Measurements from ENCODE around the gene CBFA2T3.

Gene CBFA2T3

GRCh38 chr16:88970050-88970449 is 7.0 kb downstream of the CBFA2T3 start:
- no peak overlapping the region for H3K27ac ChIP-seq (ENCODE audit: low read length)
- H3K27me3 ChIP-seq (ENCODE audit: insufficient read depth, low read length), result no peaks in the 10 kb centered on the region
- H3K36me3 ChIP-seq (ENCODE audit: insufficient read depth, low read depth, low read length), result no peaks in the 10 kb centered on the region
- no peak overlapping the region for H3K9ac ChIP-seq (ENCODE audit: low read depth, low read length)
- no peaks in the 10 kb centered on the region for H3K4me1 ChIP-seq (ENCODE audit: insufficient read depth, low read length)
- no peak overlapping the region for H3K4me3 ChIP-seq (ENCODE audit: low read length)
- no peaks in the 10 kb centered on the region for H3K9me3 ChIP-seq (ENCODE audit: insufficient read depth, low read depth, low read length)

DNA sequence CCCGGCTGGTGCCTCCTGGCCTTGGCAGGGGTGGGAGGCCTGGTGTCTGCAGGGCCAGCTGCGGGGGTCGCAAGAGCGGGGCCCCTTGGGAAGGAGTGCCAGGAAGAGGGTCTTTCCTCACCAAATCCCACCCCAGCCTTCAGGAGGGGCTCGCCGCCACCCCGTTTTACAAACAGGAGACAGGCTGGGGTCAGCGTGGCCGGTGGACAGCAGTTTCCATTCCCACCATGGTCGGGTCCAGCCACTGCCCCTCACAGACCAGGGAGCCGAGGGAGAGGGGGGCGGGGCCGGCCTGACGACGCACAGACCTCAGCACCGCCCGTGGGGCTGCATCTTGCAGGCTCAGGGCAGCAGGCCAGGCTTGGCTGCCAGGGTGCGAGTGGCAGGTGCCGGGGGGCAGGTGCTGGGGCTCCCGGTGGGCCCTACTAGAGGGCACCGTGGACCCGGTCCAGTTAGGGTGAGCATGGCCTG is 7.6 kb downstream of the CBFA2T3 start:
- no peak overlapping the region for H3K4me3 ChIP-seq (ENCODE audit: low read length)
- H3K4me1 ChIP-seq (ENCODE audit: insufficient read depth, low read length), result no peaks in the 10 kb centered on the region
- no peaks in the 10 kb centered on the region for H3K27me3 ChIP-seq (ENCODE audit: insufficient read depth, low read length)
- H3K9me3 ChIP-seq (ENCODE audit: insufficient read depth, low read depth, low read length), result no peaks in the 10 kb centered on the region
- no peak overlapping the region for H3K9ac ChIP-seq (ENCODE audit: low read depth, low read length)
- no peak overlapping the region for H3K27ac ChIP-seq (ENCODE audit: low read length)
- no peaks in the 10 kb centered on the region for H3K36me3 ChIP-seq (ENCODE audit: insufficient read depth, low read depth, low read length)

- Histone ChIP-seq H3K36me3 (ENCODE audit: insufficient read depth, low read depth, low read length) (no peaks in the 10 kb centered on the region), H3K27ac (ENCODE audit: low read length) (no peak overlapping the region), H3K9ac (ENCODE audit: low read depth, low read length) (no peak overlapping the region), H3K9me3 (ENCODE audit: insufficient read depth, low read depth, low read length) (no peaks in the 10 kb centered on the region), H3K4me1 (ENCODE audit: insufficient read depth, low read length) (no peaks in the 10 kb centered on the region), H3K4me3 (ENCODE audit: low read length) (no peak overlapping the region), H3K27me3 (ENCODE audit: insufficient read depth, low read length) (no peaks in the 10 kb centered on the region)
Observed at GRCh38 chr16:88968589-88969280, 8.3 kb downstream of the CBFA2T3 start.

- H3K9me3 ChIP-seq (ENCODE audit: insufficient read depth, low read depth, low read length), result no peaks in the 10 kb centered on the region
- H3K4me3 ChIP-seq (ENCODE audit: low read length), result no peak overlapping the region
- H3K27me3 ChIP-seq (ENCODE audit: insufficient read depth, low read length), result no peaks in the 10 kb centered on the region
- H3K4me1 ChIP-seq (ENCODE audit: insufficient read depth, low read length), result no peaks in the 10 kb centered on the region
- H3K27ac ChIP-seq (ENCODE audit: low read length), result no peak overlapping the region
- no peaks in the 10 kb centered on the region for H3K36me3 ChIP-seq (ENCODE audit: insufficient read depth, low read depth, low read length)
- H3K9ac ChIP-seq (ENCODE audit: low read depth, low read length), result no peak overlapping the region
Observed at GRCh38 chr16:88967830-88968588, 9.0 kb downstream of the CBFA2T3 start.

GRCh38 chr16:88966986-88967829 is 9.8 kb downstream of the CBFA2T3 start:
- no peaks in the 10 kb centered on the region for H3K27me3 ChIP-seq (ENCODE audit: insufficient read depth, low read length)
- no peak overlapping the region for H3K4me3 ChIP-seq (ENCODE audit: low read length)
- no peak overlapping the region for H3K9ac ChIP-seq (ENCODE audit: low read depth, low read length)

GRCh38 chr16:88965826-88966480 is 11.1 kb downstream of the CBFA2T3 start:
- Histone ChIP-seq H3K27ac (ENCODE audit: low read length) (no peak overlapping the region), H3K9ac (ENCODE audit: low read depth, low read length) (no peak overlapping the region), H3K4me3 (ENCODE audit: low read length) (no peak overlapping the region), H3K4me1 (ENCODE audit: insufficient read depth, low read length) (no peaks in the 10 kb centered on the region), H3K27me3 (ENCODE audit: insufficient read depth, low read length) (no peaks in the 10 kb centered on the region), H3K9me3 (ENCODE audit: insufficient read depth, low read depth, low read length) (no peaks in the 10 kb centered on the region), H3K36me3 (ENCODE audit: insufficient read depth, low read depth, low read length) (no peaks in the 10 kb centered on the region)

More at GRCh38 chr16:88966986-88967829, 9.8 kb downstream of the CBFA2T3 start:
- Histone ChIP-seq H3K36me3 (ENCODE audit: insufficient read depth, low read depth, low read length) (no peaks in the 10 kb centered on the region), H3K9me3 (ENCODE audit: insufficient read depth, low read depth, low read length) (no peaks in the 10 kb centered on the region), H3K4me1 (ENCODE audit: insufficient read depth, low read length) (no peaks in the 10 kb centered on the region), H3K27ac (ENCODE audit: low read length) (no peak overlapping the region)

GRCh38 chr16:88965411-88965810 is 11.6 kb downstream of the CBFA2T3 start:
- H3K4me1 ChIP-seq (ENCODE audit: insufficient read depth, low read length), result no peaks in the 10 kb centered on the region
- no peak overlapping the region for H3K27ac ChIP-seq (ENCODE audit: low read length)
- H3K27me3 ChIP-seq (ENCODE audit: insufficient read depth, low read length), result no peaks in the 10 kb centered on the region
- no peaks in the 10 kb centered on the region for H3K9me3 ChIP-seq (ENCODE audit: insufficient read depth, low read depth, low read length)
- no peaks in the 10 kb centered on the region for H3K36me3 ChIP-seq (ENCODE audit: insufficient read depth, low read depth, low read length)
- H3K4me3 ChIP-seq (ENCODE audit: low read length), result no peak overlapping the region
- no peak overlapping the region for H3K9ac ChIP-seq (ENCODE audit: low read depth, low read length)

DNA sequence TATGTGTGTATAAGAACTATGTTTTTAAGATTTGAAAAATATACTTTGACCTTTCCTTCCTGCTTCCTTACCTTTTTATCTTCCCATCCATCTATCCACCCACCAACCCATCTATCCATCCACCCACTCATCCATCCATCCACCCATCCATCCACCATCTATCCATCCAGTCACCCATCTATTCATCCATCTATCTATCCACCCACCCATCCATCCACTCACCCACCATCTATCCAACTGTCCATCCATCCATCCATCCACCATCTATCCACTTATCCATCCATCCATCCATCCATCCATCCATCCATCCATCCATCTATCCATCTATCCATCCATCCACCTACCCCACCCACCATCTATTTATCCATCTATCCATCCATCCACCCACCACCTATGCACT is 12.4 kb downstream of the CBFA2T3 start:
- H3K36me3 ChIP-seq (ENCODE audit: insufficient read depth, low read depth, low read length), result no peaks in the 10 kb centered on the region
- H3K9me3 ChIP-seq (ENCODE audit: insufficient read depth, low read depth, low read length), result no peaks in the 10 kb centered on the region
- H3K27ac ChIP-seq (ENCODE audit: low read length), result no peak overlapping the region
- H3K4me3 ChIP-seq (ENCODE audit: low read length), result no peak overlapping the region
- no peaks in the 10 kb centered on the region for H3K4me1 ChIP-seq (ENCODE audit: insufficient read depth, low read length)
- no peaks in the 10 kb centered on the region for H3K27me3 ChIP-seq (ENCODE audit: insufficient read depth, low read length)
- no peak overlapping the region for H3K9ac ChIP-seq (ENCODE audit: low read depth, low read length)

DNA sequence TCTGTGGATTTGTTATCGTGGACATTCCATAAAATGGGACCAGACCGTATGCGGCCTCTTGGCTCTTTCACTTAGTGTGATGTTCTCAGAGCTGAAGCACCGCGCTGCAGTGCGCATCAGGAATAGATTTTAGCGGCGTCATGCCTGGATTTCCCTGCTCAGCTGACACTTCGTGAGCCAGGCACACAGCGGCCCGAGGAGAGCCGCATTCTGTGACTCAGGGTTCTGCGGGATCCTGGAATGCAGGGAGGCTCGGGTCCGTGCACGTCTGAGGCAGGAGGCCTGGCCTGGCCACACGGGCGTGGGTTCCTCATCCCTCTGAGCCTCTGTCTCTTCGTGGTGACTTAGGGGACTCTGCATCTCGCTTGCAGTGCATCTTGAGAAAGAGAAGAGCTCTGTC is 13.4 kb downstream of the CBFA2T3 start:
- Histone ChIP-seq H3K4me3 (ENCODE audit: low read length) (no peak overlapping the region), H3K9me3 (ENCODE audit: insufficient read depth, low read depth, low read length) (no peaks in the 10 kb centered on the region), H3K4me1 (ENCODE audit: insufficient read depth, low read length) (no peaks in the 10 kb centered on the region), H3K27ac (ENCODE audit: low read length) (no peak overlapping the region), H3K36me3 (ENCODE audit: insufficient read depth, low read depth, low read length) (no peaks in the 10 kb centered on the region), H3K9ac (ENCODE audit: low read depth, low read length) (no peak overlapping the region), H3K27me3 (ENCODE audit: insufficient read depth, low read length) (no peaks in the 10 kb centered on the region)

GRCh38 chr16:88962478-88963152 is 14.4 kb downstream of the CBFA2T3 start:
- Histone ChIP-seq H3K4me1 (ENCODE audit: insufficient read depth, low read length) (no peaks in the 10 kb centered on the region), H3K4me3 (ENCODE audit: low read length) (no peak overlapping the region), H3K36me3 (ENCODE audit: insufficient read depth, low read depth, low read length) (no peaks in the 10 kb centered on the region), H3K27me3 (ENCODE audit: insufficient read depth, low read length) (no peaks in the 10 kb centered on the region), H3K9ac (ENCODE audit: low read depth, low read length) (no peak overlapping the region), H3K9me3 (ENCODE audit: insufficient read depth, low read depth, low read length) (no peaks in the 10 kb centered on the region), H3K27ac (ENCODE audit: low read length) (no peak overlapping the region)

- Histone ChIP-seq H3K36me3 (ENCODE audit: insufficient read depth, low read depth, low read length) (no peaks in the 10 kb centered on the region), H3K4me3 (ENCODE audit: low read length) (no peak overlapping the region), H3K27ac (ENCODE audit: low read length) (no peak overlapping the region), H3K9ac (ENCODE audit: low read depth, low read length) (no peak overlapping the region), H3K4me1 (ENCODE audit: insufficient read depth, low read length) (no peaks in the 10 kb centered on the region), H3K9me3 (ENCODE audit: insufficient read depth, low read depth, low read length) (no peaks in the 10 kb centered on the region), H3K27me3 (ENCODE audit: insufficient read depth, low read length) (no peaks in the 10 kb centered on the region)
Observed at GRCh38 chr16:88961011-88961410, 16.0 kb downstream of the CBFA2T3 start.
